ENCODE data around the gene CCDC7.
"Not testable (repeated sequence)": the region's sequence is repeated elsewhere in the genome, so short reads cannot be mapped to it uniquely, and the experiment has no call there.

Gene CCDC7

GRCh38 chr10:32629910-32630309, 184.0 kb downstream of the CCDC7 start:
- Histone ChIP-seq H3K4me1 (ENCODE audit: control insufficient read depth in 2 of 2, insufficient read depth in 1 of 2, low read depth in 1 of 2, low read length in 2 of 2) (peaks cover 0 to 7% of the 10 kb centered on the region in 2 donors), H3K27ac (replicated peaks; ENCODE audit: low read length) (peak overlapping the region; percentile 90)

GRCh38 chr10:32646535-32646934, 200.6 kb downstream of the CCDC7 start:
- Histone ChIP-seq H3K9ac (ENCODE audit: low read depth, low read length, poor library complexity) (no peak overlapping the region), H4K91ac (ENCODE audit: low read depth, low read length, poor library complexity) (no peak overlapping the region), H3K14ac (ENCODE audit: low read length) (no peak overlapping the region), H3K27me3 (ENCODE audit: control insufficient read depth in 3 of 3, insufficient read depth in 3 of 3, low read depth in 1 of 3, low read length in 3 of 3) (peaks cover 0 to 2% (median 0%) of the 10 kb centered on the region in 3 experiments), H2AFZ (ENCODE audit: low read length) (no peak overlapping the region), H3K23ac (ENCODE audit: low read depth, low read length, poor library complexity) (no peak overlapping the region), H2BK120ac (ENCODE audit: low read depth, low read length) (no peak overlapping the region), H3K4me1 (ENCODE audit: control insufficient read depth in 2 of 2, insufficient read depth in 1 of 2, low read depth in 1 of 2, low read length in 2 of 2) (no peaks in the 10 kb centered on the region), H3K79me1 (ENCODE audit: low read depth, low read length) (no peaks in the 10 kb centered on the region), H2BK12ac (ENCODE audit: low read length) (no peak overlapping the region), H3K4me2 (ENCODE audit: insufficient read depth, low read length, poor library complexity, severe bottlenecking) (no peak overlapping the region), H2AK5ac (ENCODE audit: low read depth, low read length) (no peak overlapping the region), H3K27ac (replicated peaks; ENCODE audit: low read length) (no peak overlapping the region), H3K36me3 (replicated peaks in 1 of 2; ENCODE audit: control insufficient read depth in 2 of 2, insufficient read depth in 2 of 2, low read length in 2 of 2) (no peaks in the 10 kb centered on the region), H3K18ac (ENCODE audit: low read length) (no peak overlapping the region), H3K9me3 (replicated peaks in 1 of 2; ENCODE audit: control insufficient read depth in 2 of 2, insufficient read depth in 1 of 2, low read depth in 1 of 2, low read length in 2 of 2) (peaks cover 3 to 5% of the 10 kb centered on the region in 2 donors), H4K8ac (ENCODE audit: low read depth, low read length) (no peak overlapping the region), H3K4ac (ENCODE audit: low read length) (no peak overlapping the region), H2BK5ac (ENCODE audit: low read length) (no peak overlapping the region), H2BK15ac (ENCODE audit: low read length) (no peak overlapping the region), H3K4me3 (ENCODE audit: low read length in 2 of 2) (no peak overlapping the region)
- no peak for DNase-seq (ENCODE audit: low spot score)
- no CpG with 5 or more reads among the region's 1 CpG for WGBS, 2 donors (ENCODE audit: extremely low coverage in 2 of 2, insufficient read length in 2 of 2, insufficient replicate concordance in 1 of 2)

More at GRCh38 chr10:32629910-32630309, 184.0 kb downstream of the CCDC7 start:
- Histone ChIP-seq H3K36me3 (replicated peaks in 1 of 2; ENCODE audit: control insufficient read depth in 2 of 2, insufficient read depth in 2 of 2, low read length in 2 of 2) (no peaks in the 10 kb centered on the region), H3K23ac (ENCODE audit: low read depth, low read length, poor library complexity) (no peak overlapping the region), H3K14ac (ENCODE audit: low read length) (no peak overlapping the region), H3K4me3 (ENCODE audit: low read length in 2 of 2) (no peak overlapping the region), H3K9ac (ENCODE audit: low read depth, low read length, poor library complexity) (no peak overlapping the region), H2BK120ac (ENCODE audit: low read depth, low read length) (peak overlapping the region; percentile 16), H3K79me1 (ENCODE audit: low read depth, low read length) (no peaks in the 10 kb centered on the region), H3K4ac (ENCODE audit: low read length) (no peak overlapping the region), H4K8ac (ENCODE audit: low read depth, low read length) (no peak overlapping the region), H2AFZ (ENCODE audit: low read length) (no peak overlapping the region), H3K9me3 (replicated peaks in 1 of 2; ENCODE audit: control insufficient read depth in 2 of 2, insufficient read depth in 1 of 2, low read depth in 1 of 2, low read length in 2 of 2) (no peaks in the 10 kb centered on the region), H3K27me3 (ENCODE audit: control insufficient read depth in 3 of 3, insufficient read depth in 3 of 3, low read depth in 1 of 3, low read length in 3 of 3) (no peaks in the 10 kb centered on the region), H2BK5ac (ENCODE audit: low read length) (peak overlapping the region; percentile 71), H2BK12ac (ENCODE audit: low read length) (no peak overlapping the region), H2BK15ac (ENCODE audit: low read length) (no peak overlapping the region), H3K18ac (ENCODE audit: low read length) (no peak overlapping the region), H4K91ac (ENCODE audit: low read depth, low read length, poor library complexity) (no peak overlapping the region), H3K4me2 (ENCODE audit: insufficient read depth, low read length, poor library complexity, severe bottlenecking) (peak overlapping the region; percentile 31), H2AK5ac (ENCODE audit: low read depth, low read length) (no peak overlapping the region)
- peak; percentile 23 for DNase-seq (ENCODE audit: low spot score)

- Histone ChIP-seq H4K8ac (ENCODE audit: low read depth, low read length) (no peak overlapping the region), H3K27me3 (ENCODE audit: control insufficient read depth in 3 of 3, insufficient read depth in 3 of 3, low read depth in 1 of 3, low read length in 3 of 3) (peaks cover 0 to 2% (median 0%) of the 10 kb centered on the region in 3 experiments), H3K4me1 (ENCODE audit: control insufficient read depth in 2 of 2, insufficient read depth in 1 of 2, low read depth in 1 of 2, low read length in 2 of 2) (no peaks in the 10 kb centered on the region), H3K23ac (ENCODE audit: low read depth, low read length, poor library complexity) (no peak overlapping the region), H3K27ac (replicated peaks; ENCODE audit: low read length) (no peak overlapping the region), H4K91ac (ENCODE audit: low read depth, low read length, poor library complexity) (no peak overlapping the region), H3K9me3 (replicated peaks in 1 of 2; ENCODE audit: control insufficient read depth in 2 of 2, insufficient read depth in 1 of 2, low read depth in 1 of 2, low read length in 2 of 2) (peaks cover 3 to 5% of the 10 kb centered on the region in 2 donors), H2BK15ac (ENCODE audit: low read length) (no peak overlapping the region), H3K79me1 (ENCODE audit: low read depth, low read length) (no peaks in the 10 kb centered on the region), H3K4me2 (ENCODE audit: insufficient read depth, low read length, poor library complexity, severe bottlenecking) (no peak overlapping the region), H3K9ac (ENCODE audit: low read depth, low read length, poor library complexity) (no peak overlapping the region), H3K14ac (ENCODE audit: low read length) (no peak overlapping the region), H2BK12ac (ENCODE audit: low read length) (no peak overlapping the region), H3K4ac (ENCODE audit: low read length) (no peak overlapping the region), H2BK5ac (ENCODE audit: low read length) (no peak overlapping the region), H3K18ac (ENCODE audit: low read length) (no peak overlapping the region), H2BK120ac (ENCODE audit: low read depth, low read length) (no peak overlapping the region), H2AK5ac (ENCODE audit: low read depth, low read length) (no peak overlapping the region), H3K36me3 (replicated peaks in 1 of 2; ENCODE audit: control insufficient read depth in 2 of 2, insufficient read depth in 2 of 2, low read length in 2 of 2) (no peaks in the 10 kb centered on the region), H2AFZ (ENCODE audit: low read length) (no peak overlapping the region), H3K4me3 (ENCODE audit: low read length in 2 of 2) (no peak overlapping the region)
- WGBS, 2 donors (ENCODE audit: extremely low coverage in 2 of 2, insufficient read length in 2 of 2, insufficient replicate concordance in 1 of 2): no CpG with 5 or more reads among the region's 1 CpG
- DNase-seq (ENCODE audit: low spot score): no peak
These were observed 204.3 kb downstream of the CCDC7 start for GRCh38 chr10:32650246-32650655.

DNA sequence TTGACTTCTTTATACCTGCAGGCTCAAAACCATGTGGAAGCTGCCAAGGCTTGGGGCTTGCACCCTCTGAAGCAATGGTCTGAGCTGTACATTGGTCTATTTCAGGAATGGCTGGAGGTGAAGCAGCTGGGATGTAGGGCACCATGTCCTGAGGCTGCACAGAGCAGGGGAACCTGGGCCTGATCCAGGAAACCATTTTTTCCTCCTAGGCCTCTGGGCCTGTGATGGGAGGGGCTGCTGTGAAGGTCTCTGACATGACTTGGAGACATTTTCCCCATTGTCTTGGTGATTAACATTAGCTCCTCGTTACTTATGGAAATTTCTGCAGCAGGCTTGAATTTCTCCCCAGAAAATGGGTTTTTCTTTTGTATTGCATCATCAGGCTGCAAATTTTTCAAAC, 211.5 kb downstream of the CCDC7 start:
- H3K27ac ChIP-seq (replicated peaks; ENCODE audit: low read length); H3K9me3 ChIP-seq (replicated peaks in 1 of 2; ENCODE audit: control insufficient read depth in 2 of 2, insufficient read depth in 1 of 2, low read depth in 1 of 2, low read length in 2 of 2); H2BK12ac ChIP-seq (ENCODE audit: low read length); H3K4me1 ChIP-seq (ENCODE audit: control insufficient read depth in 2 of 2, insufficient read depth in 1 of 2, low read depth in 1 of 2, low read length in 2 of 2); H3K4me3 ChIP-seq (ENCODE audit: low read length in 2 of 2); H2AFZ ChIP-seq (ENCODE audit: low read length); H3K27me3 ChIP-seq (ENCODE audit: control insufficient read depth in 3 of 3, insufficient read depth in 3 of 3, low read depth in 1 of 3, low read length in 3 of 3); H2BK120ac ChIP-seq (ENCODE audit: low read depth, low read length); H3K14ac ChIP-seq (ENCODE audit: low read length); H4K91ac ChIP-seq (ENCODE audit: low read depth, low read length, poor library complexity); H2BK5ac ChIP-seq (ENCODE audit: low read length); H3K36me3 ChIP-seq (replicated peaks in 1 of 2; ENCODE audit: control insufficient read depth in 2 of 2, insufficient read depth in 2 of 2, low read length in 2 of 2); H2AK5ac ChIP-seq (ENCODE audit: low read depth, low read length); H3K18ac ChIP-seq (ENCODE audit: low read length); DNase-seq (ENCODE audit: low spot score); H3K4me2 ChIP-seq (ENCODE audit: insufficient read depth, low read length, poor library complexity, severe bottlenecking); H3K9ac ChIP-seq (ENCODE audit: low read depth, low read length, poor library complexity); H3K79me1 ChIP-seq (ENCODE audit: low read depth, low read length); H3K4ac ChIP-seq (ENCODE audit: low read length); H2BK15ac ChIP-seq (ENCODE audit: low read length); H3K23ac ChIP-seq (ENCODE audit: low read depth, low read length, poor library complexity); H4K8ac ChIP-seq (ENCODE audit: low read depth, low read length): not testable (repeated sequence)
- no CpG with 5 or more reads among the region's 1 CpG for WGBS, 2 donors (ENCODE audit: extremely low coverage in 2 of 2, insufficient read length in 2 of 2, insufficient replicate concordance in 1 of 2)
